VCaP (cell line): Measurements from ENCODE around the gene RNF144A.

Experiments
- H3K27ac ChIP-seq: fragments of 450-650 bp; 2 replicates; pipeline ENCODE4 v1.5.1; 2017
- TF ChIP-seq, protein P1 (sequence below): fragments of 450-650 bp; conservative IDR thresholded peaks from 2 replicates; pipeline ENCODE4 v1.5.1; 2017; ENCODE audit warnings: mild to moderate bottlenecking, moderate library complexity

RNF144A gene

DNA sequence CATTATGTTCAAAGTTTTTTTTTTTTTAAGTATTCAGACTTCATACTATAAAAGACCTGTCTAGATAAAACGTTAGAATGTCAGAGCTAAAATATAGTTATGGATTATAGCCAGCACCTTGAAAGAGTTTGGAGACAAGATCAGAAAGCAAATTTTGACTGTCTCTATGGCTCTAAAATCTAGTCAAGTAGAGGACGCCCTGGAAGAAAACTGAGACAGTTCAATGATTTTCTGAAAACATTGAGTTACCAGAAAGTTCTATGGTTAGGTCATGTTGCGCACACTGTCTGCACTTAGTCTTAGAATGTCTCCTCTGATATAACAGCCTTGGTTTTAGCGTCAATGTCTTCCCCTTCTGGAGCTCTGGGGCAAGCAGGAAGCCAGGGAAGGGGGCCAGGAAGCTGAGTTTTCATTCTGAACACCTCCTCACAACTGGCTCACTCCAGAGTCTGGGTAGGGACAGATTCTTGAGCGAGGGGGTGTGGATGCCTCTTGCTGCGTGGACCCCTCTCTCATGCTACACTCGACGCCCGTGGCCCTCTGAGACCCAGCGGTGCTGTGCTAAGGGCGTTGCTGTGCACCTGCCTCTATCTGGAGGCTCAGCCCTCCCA, 99.5 kb downstream of the RNF144A start:
- H3K27ac ChIP-seq = no peak overlapping the region
- TF ChIP-seq, protein P1, sequence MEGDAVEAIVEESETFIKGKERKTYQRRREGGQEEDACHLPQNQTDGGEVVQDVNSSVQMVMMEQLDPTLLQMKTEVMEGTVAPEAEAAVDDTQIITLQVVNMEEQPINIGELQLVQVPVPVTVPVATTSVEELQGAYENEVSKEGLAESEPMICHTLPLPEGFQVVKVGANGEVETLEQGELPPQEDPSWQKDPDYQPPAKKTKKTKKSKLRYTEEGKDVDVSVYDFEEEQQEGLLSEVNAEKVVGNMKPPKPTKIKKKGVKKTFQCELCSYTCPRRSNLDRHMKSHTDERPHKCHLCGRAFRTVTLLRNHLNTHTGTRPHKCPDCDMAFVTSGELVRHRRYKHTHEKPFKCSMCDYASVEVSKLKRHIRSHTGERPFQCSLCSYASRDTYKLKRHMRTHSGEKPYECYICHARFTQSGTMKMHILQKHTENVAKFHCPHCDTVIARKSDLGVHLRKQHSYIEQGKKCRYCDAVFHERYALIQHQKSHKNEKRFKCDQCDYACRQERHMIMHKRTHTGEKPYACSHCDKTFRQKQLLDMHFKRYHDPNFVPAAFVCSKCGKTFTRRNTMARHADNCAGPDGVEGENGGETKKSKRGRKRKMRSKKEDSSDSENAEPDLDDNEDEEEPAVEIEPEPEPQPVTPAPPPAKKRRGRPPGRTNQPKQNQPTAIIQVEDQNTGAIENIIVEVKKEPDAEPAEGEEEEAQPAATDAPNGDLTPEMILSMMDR = no peak

DNA sequence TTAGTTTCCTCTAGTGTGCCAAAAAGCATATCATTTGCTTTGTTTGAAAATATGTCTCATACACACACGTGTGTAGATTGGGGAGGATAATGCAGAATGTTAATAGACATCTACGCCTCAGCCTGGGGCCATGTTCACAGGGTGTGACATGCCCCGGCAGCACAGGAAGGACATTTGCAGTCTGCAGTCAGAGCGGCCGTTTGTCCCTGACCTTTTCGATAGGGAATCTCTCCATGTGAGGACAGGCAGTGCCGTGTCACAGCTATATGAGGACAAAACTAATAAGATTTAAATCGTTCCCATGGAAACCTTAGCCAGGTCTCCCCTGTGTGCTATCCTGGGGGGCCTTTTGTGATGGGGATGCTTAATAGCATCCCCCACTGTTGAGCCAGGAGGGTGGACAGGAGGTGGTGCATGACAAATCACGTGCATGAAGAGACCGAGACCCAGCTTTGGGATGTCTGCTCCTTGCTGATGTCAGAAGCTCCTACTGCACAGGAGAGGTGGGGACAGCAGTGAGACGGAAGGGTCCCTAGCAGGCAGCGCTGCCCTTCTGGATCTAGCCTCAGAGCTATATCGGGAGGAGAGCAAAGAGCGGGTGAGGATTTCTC, 100.6 kb downstream of the RNF144A start:
- TF ChIP-seq, protein P1 = no peak

DNA sequence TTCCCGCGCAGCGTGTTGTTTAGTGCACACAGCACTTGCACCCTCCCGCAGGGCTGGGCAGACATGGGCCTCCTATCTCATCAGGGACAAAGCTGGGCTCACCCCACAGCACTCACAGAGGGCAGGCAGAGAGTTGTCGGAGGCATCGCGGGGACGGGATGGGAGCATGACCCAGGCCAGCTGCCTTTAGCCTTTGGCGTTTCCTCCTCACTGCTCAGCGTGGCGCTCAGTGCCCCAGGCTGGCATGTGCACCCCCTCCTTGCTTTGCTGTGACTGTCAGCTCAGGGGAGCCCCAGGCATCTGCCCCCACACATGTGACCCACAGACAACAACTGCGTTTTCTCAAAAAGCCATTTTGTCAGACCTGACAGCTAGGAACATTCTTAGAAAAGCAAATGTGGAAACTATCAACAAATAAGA, 101.1 kb downstream of the RNF144A start:
- TF ChIP-seq, protein P1 = no peak
- H3K27ac ChIP-seq = no peak overlapping the region

More for the DNA sequence above, 100.6 kb downstream of the RNF144A start:
- H3K27ac ChIP-seq = no peak overlapping the region

DNA sequence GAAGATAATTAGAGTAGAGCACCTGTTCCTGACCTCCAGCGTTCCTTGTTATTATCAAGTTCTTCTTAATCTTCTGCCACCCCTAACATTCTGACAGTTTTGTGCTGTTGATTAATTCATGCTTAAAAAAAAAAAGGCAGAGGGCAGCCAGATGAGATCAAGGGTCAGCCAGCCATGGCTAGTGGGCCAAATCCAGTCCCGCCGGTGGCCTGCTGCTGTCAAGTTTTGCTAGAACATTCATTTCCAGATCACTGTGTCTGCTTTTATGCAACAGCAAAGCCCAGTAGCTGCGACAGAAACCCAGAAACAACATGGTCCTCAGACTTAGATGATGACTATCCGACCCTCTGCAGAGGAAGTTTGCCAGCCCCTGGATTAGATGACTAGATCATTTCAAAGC, 101.6 kb downstream of the RNF144A start:
- TF ChIP-seq, protein P1 = no peak

DNA sequence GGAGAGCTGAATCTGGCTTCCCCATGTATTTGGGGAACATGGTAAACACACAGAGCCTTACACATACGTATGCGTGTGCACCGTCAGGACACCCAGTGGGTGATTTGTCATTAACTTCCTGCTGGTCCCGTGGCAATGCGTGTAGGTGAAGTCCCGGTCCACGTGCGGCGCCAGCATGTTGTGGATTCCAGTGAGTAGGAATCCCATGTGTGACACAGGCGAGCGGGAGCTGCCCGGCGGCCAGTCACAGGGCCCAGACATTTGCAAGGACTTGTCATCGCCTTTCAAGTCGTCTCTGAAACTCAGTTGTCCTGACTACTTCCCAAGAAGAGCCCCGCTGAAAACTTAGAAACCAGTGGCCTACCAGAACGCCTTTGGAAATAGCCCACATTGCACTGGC, 102.0 kb downstream of the RNF144A start:
- TF ChIP-seq, protein P1 = no peak
- no peak overlapping the region for H3K27ac ChIP-seq

More for the DNA sequence above, 101.6 kb downstream of the RNF144A start:
- H3K27ac ChIP-seq = no peak overlapping the region

DNA sequence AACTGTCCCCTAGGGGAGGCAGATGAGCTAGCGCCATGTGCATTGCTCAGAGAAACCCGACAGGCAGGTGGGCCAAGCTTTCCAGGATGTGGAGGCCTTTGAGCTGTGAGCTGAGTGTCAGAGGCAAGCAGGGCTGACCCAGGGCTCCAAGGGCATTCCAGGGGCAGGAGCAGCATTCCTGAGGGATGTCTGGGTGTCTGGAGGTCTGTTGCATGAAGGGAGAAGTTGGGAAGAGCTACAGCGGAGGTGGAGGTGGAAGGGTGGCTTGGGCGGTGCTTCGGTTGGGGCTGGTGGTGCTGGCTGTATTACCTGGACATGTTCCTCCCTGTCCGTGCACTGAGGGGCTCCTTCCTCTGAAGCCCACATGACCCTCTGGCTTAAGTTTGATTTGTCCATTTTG, 102.8 kb downstream of the RNF144A start:
- H3K27ac ChIP-seq = no peak overlapping the region
- TF ChIP-seq, protein P1 = no peak

DNA sequence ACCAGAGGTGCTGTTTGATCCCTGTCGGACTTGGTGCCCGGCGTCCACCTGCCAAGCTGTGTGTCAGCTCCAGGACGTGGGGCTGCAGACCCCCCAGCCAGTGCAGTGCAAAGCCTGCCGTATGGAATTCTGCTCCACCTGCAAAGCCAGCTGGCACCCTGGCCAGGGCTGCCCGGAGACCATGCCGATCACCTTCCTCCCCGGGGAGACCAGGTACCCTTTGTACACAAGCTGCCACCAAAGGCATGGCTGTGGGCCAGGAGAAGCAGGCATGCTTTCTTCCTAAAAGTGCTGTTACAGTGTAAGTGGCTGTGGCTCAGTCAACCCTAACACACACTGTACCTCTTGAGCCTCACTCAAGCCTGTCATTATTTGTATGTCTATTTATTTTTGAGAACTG, 103.3 kb downstream of the RNF144A start:
- TF ChIP-seq, protein P1 = no peak
- H3K27ac ChIP-seq = no peak overlapping the region
